A549 (cell line): ENCODE results near the gene NUP210. TPM values are rescaled to one million over a fixed set of nuclear protein-coding genes. Genes with fewer than 3 reads are reported as not detected.
A peak's percentile ranks its signal among the peaks of the same experiment; 100 is the strongest.

ENCODE experiments used
- ATAC-seq, 2 experiments: fragments of 200-7000 bp in 1 of 2; fragments of >200 bp in 1 of 2; cut with Nextera tagmentation in 1 of 2; cut with Tn5 transposase in 1 of 2; 3 replicates each; pipeline versions ENCODE4 v1.8.0 to v1.9.1; 2018 to 2020; ENCODE audit warnings: mild to moderate bottlenecking in 1 of 2, moderate library complexity in 1 of 2
- CTCF ChIA-PET: fragments of 300-600 bp; sonication (Branson Sonifier 250); formaldehyde crosslinking; extraction: SDS; loops from one replicate; lab custom pipeline; 2021; ENCODE audit warnings: antibody characterized with exemption, inconsistent platforms; lab: Yijun Ruan, JAX
- POLR2A ChIA-PET: fragments of 350-600 bp; formaldehyde crosslinking; extraction: SDS; loops from one replicate; lab custom pipeline; 2021; ENCODE audit warnings: antibody characterized with exemption, inconsistent platforms; lab: Yijun Ruan, JAX
- DNase-seq, 2 experiments: peaks; one replicate each; pipeline versions ENCODE4 v3.0.0 to v3.0.0-alpha.2; 2011 to 2016; ENCODE audit warnings: low read depth in 1 of 2, low spot score in 1 of 2
- FAIRE-seq: peaks from 2 replicates; lab custom pipeline; 2011; peaks lifted over from hg19 to GRCh38; lab: Jason Lieb, UNC
- H3K27ac ChIP-seq, 2 experiments: fragments of >200 bp; sonication (Bioruptor Twin); formaldehyde crosslinking; 3 replicates each; pipeline ENCODE4 v1.5.1; 2016 to 2017
- H3K4me1 ChIP-seq: fragments of >200 bp; sonication (Bioruptor Twin); formaldehyde crosslinking; 3 replicates; pipeline ENCODE4 v1.6.1; 2016
- H3K4me2 ChIP-seq: fragments of >200 bp; sonication (Bioruptor Twin); formaldehyde crosslinking; 3 replicates; pipeline ENCODE4 v1.6.1; 2016
- H3K4me3 ChIP-seq: fragments of >200 bp; sonication (Bioruptor Twin); formaldehyde crosslinking; 3 replicates; pipeline ENCODE4 v1.5.1; 2016
- H3K9me3 ChIP-seq: fragments of >200 bp; sonication (Bioruptor Twin); formaldehyde crosslinking; 3 replicates; pipeline ENCODE4 v1.6.1; 2016
- CBX8 ChIP-seq: fragments of 200-600 bp; sonication (generic); IDR thresholded peaks from 2 replicates; pipeline ENCODE4 v1.6.1; 2016
- CEBPB ChIP-seq, 2 experiments: fragments of >200 bp in 1 of 2; sonication (Bioruptor Twin) in 1 of 2; formaldehyde crosslinking in 1 of 2; IDR thresholded peaks; 2 replicates each; pipeline ENCODE4 v1.6.1; 2012 to 2016
- CHD4 ChIP-seq: fragments of 200-600 bp; sonication (generic); IDR thresholded peaks from 2 replicates; pipeline ENCODE4 v1.6.1; 2016; ENCODE audit warnings: antibody characterized with exemption, mild to moderate bottlenecking, borderline replicate concordance
- EHMT2 ChIP-seq: fragments of 200-600 bp; sonication (generic); IDR thresholded peaks from 2 replicates; pipeline ENCODE4 v1.6.1; 2016; ENCODE audit warnings: antibody characterized with exemption, low read depth, mild to moderate bottlenecking, moderate library complexity
- ESRRA ChIP-seq: fragments of 150-350 bp; IDR thresholded peaks from 2 replicates; pipeline ENCODE4 v1.6.1; 2014; ENCODE audit warnings: mild to moderate bottlenecking, low read length, borderline replicate concordance
- HDAC2 ChIP-seq: fragments of 200-600 bp; sonication (generic); IDR thresholded peaks from 2 replicates; pipeline ENCODE4 v1.6.1; 2016
- HEYL ChIP-seq: fragments of 250-450 bp; sonication (Bioruptor Pico); IDR thresholded peaks from 2 replicates; pipeline ENCODE4 v1.8.0; 2021; ENCODE audit warnings: mild to moderate bottlenecking, moderate library complexity
- KDM1A ChIP-seq: fragments of 200-600 bp; sonication (generic); IDR thresholded peaks from 2 replicates; pipeline ENCODE4 v1.6.1; 2016; ENCODE audit warnings: low read depth, mild to moderate bottlenecking
- POLR2A ChIP-seq: IDR thresholded peaks from 2 replicates; pipeline ENCODE4 v1.6.1; 2012; ENCODE audit warnings: mild to moderate bottlenecking, low read length
- RAD21 ChIP-seq, 2 experiments: fragments of >200 bp in 1 of 2; sonication (Bioruptor Twin) in 1 of 2; formaldehyde crosslinking in 1 of 2; IDR thresholded peaks in 1 of 2; conservative IDR thresholded peaks in 1 of 2; 2 replicates in 1 of 2; 3 replicates in 1 of 2; pipeline ENCODE4 v1.6.1; 2012 to 2018; ENCODE audit warnings: inconsistent platforms in 1 of 2
- RCOR1 ChIP-seq: fragments of 150-350 bp; IDR thresholded peaks from 2 replicates; pipeline ENCODE4 v1.6.1; 2014; ENCODE audit warnings: antibody characterized with exemption, low read length, low read depth
- SMC3 ChIP-seq: fragments of >200 bp; sonication (Bioruptor Twin); formaldehyde crosslinking; IDR thresholded peaks from 3 replicates; pipeline ENCODE4 v1.6.1; 2018; ENCODE audit warnings: inconsistent platforms
- TP53 ChIP-seq: fragments of 250-450 bp; sonication (Bioruptor Pico); IDR thresholded peaks from 2 replicates; pipeline ENCODE4 v1.5.0; 2021; ENCODE audit warnings: mild to moderate bottlenecking, moderate library complexity
- USF2 ChIP-seq: fragments of 450-650 bp; IDR thresholded peaks from 2 replicates; pipeline ENCODE4 v1.6.1; 2014; ENCODE audit warnings: antibody characterized with exemption
- ZC3H11A ChIP-seq: fragments of 450-650 bp; IDR thresholded peaks from 2 replicates; pipeline ENCODE4 v1.6.1; 2014; ENCODE audit warnings: antibody characterized with exemption, mild to moderate bottlenecking
- ZFP36 ChIP-seq: fragments of 450-650 bp; IDR thresholded peaks from 2 replicates; pipeline ENCODE4 v1.6.1; 2014; ENCODE audit warnings: borderline replicate concordance; ENCODE audit not compliant: partially characterized antibody
- ZNF302 ChIP-seq: fragments of 250-450 bp; sonication (Bioruptor Pico); IDR thresholded peaks from 2 replicates; pipeline ENCODE4 v1.9.0; 2021; ENCODE audit warnings: inconsistent platforms, mild to moderate bottlenecking, moderate library complexity
- WGBS: methylation state at CpG from one replicate; pipeline ENCODE4 v1.1.6; 2017; ENCODE audit errors: missing lambda C conversion rate; 5-methylcytosine and 5-hydroxymethylcytosine counted together
- polyA plus RNA-seq, 4 experiments: library from polyadenylated mRNA; depleted of rRNA in 3 of 4; stranded (reverse); fragments of >200 nt; fragmentation: RNase III in 1 of 4; extraction: RNeasy Plus Mini Kit Qiagen cat#74134 plus additional on column Dnase treatment in 1 of 4; gene quantifications; 2 replicates in 3 of 4; 3 replicates in 1 of 4; pipeline ENCODE4 v1.2.3, GENCODE V29; 2011 to 2017
- TF ChIP-seq, protein P1 (sequence below): fragments of >200 bp; sonication (Bioruptor Twin); formaldehyde crosslinking; IDR thresholded peaks from 2 replicates; pipeline ENCODE4 v1.6.1; 2016
- TF ChIP-seq, protein P2 (sequence below): fragments of >200 bp; sonication (Bioruptor Twin); formaldehyde crosslinking; IDR thresholded peaks from 3 replicates; pipeline ENCODE4 v1.5.1; 2016
- TF ChIP-seq, protein P3 (sequence below): IDR thresholded peaks from 2 replicates; pipeline ENCODE4 v1.6.1; 2012
- TF ChIP-seq, protein P4 (sequence below): fragments of 200-600 bp; sonication (generic); IDR thresholded peaks from 2 replicates; pipeline ENCODE4 v1.6.1; 2016; ENCODE audit warnings: antibody characterized with exemption, mild to moderate bottlenecking, moderate library complexity

The NUP210 gene
- polyA plus RNA-seq, 2 of the 4 experiments (the other 2 are of a cell fraction) = 25.7 to 28.1 TPM

- no peaks in the 10 kb centered on the region for H3K9me3 ChIP-seq
- FAIRE-seq (no peak), ATAC-seq (no peak), DNase-seq (no peak)
- POLR2A ChIA-PET = no interaction called here
- CTCF ChIA-PET = no interaction called here
- no peak overlapping the region for H3K4me3 ChIP-seq
- WGBS = 90% methylated on average over 6 of the region's 6 CpGs
- H3K4me1 ChIP-seq = no peaks in the 10 kb centered on the region
- H3K27ac ChIP-seq = no peak overlapping the region
- H3K4me2 ChIP-seq = no peak overlapping the region
- 0 out of 2 replicates have a peak, but pooled peaks have one; percentile 39 for TF ChIP-seq KDM1A
- no peak for TF ChIP-seq CEBPB (IDR thresholded peaks at IDR 0.05)
- no peak for TF ChIP-seq POLR2A
- TF ChIP-seq, protein P1, sequence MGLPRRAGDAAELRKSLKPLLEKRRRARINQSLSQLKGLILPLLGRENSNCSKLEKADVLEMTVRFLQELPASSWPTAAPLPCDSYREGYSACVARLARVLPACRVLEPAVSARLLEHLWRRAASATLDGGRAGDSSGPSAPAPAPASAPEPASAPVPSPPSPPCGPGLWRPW = no peak
- TF ChIP-seq, protein P2, sequence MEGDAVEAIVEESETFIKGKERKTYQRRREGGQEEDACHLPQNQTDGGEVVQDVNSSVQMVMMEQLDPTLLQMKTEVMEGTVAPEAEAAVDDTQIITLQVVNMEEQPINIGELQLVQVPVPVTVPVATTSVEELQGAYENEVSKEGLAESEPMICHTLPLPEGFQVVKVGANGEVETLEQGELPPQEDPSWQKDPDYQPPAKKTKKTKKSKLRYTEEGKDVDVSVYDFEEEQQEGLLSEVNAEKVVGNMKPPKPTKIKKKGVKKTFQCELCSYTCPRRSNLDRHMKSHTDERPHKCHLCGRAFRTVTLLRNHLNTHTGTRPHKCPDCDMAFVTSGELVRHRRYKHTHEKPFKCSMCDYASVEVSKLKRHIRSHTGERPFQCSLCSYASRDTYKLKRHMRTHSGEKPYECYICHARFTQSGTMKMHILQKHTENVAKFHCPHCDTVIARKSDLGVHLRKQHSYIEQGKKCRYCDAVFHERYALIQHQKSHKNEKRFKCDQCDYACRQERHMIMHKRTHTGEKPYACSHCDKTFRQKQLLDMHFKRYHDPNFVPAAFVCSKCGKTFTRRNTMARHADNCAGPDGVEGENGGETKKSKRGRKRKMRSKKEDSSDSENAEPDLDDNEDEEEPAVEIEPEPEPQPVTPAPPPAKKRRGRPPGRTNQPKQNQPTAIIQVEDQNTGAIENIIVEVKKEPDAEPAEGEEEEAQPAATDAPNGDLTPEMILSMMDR = no peak
- no peak for TF ChIP-seq RAD21 (conservative IDR thresholded peaks at IDR 0.05 in 1 of 2, IDR thresholded peaks at IDR 0.05 in 1 of 2)
- no peak for TF ChIP-seq ZNF302
Measured at GRCh38 chr3:13359916-13360315, 60.2 kb downstream of the NUP210 start.

- no peak for ATAC-seq
- TF ChIP-seq, protein P2 = no peak
- TF ChIP-seq ESRRA (no peak), EHMT2 (no peak), USF2 (no peak), TP53 (CRISPR knock-in tag) (no peak), CBX8 (no peak), SMC3 (no peak), RCOR1 (no peak), ZC3H11A (no peak), HDAC2 (no peak), HEYL (no peak), CHD4 (no peak), ZFP36 (no peak)
- TF ChIP-seq, protein P3, sequence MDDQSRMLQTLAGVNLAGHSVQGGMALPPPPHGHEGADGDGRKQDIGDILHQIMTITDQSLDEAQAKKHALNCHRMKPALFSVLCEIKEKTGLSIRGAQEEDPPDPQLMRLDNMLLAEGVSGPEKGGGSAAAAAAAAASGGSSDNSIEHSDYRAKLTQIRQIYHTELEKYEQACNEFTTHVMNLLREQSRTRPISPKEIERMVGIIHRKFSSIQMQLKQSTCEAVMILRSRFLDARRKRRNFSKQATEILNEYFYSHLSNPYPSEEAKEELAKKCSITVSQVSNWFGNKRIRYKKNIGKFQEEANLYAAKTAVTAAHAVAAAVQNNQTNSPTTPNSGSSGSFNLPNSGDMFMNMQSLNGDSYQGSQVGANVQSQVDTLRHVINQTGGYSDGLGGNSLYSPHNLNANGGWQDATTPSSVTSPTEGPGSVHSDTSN = no peak
- TF ChIP-seq, protein P4, sequence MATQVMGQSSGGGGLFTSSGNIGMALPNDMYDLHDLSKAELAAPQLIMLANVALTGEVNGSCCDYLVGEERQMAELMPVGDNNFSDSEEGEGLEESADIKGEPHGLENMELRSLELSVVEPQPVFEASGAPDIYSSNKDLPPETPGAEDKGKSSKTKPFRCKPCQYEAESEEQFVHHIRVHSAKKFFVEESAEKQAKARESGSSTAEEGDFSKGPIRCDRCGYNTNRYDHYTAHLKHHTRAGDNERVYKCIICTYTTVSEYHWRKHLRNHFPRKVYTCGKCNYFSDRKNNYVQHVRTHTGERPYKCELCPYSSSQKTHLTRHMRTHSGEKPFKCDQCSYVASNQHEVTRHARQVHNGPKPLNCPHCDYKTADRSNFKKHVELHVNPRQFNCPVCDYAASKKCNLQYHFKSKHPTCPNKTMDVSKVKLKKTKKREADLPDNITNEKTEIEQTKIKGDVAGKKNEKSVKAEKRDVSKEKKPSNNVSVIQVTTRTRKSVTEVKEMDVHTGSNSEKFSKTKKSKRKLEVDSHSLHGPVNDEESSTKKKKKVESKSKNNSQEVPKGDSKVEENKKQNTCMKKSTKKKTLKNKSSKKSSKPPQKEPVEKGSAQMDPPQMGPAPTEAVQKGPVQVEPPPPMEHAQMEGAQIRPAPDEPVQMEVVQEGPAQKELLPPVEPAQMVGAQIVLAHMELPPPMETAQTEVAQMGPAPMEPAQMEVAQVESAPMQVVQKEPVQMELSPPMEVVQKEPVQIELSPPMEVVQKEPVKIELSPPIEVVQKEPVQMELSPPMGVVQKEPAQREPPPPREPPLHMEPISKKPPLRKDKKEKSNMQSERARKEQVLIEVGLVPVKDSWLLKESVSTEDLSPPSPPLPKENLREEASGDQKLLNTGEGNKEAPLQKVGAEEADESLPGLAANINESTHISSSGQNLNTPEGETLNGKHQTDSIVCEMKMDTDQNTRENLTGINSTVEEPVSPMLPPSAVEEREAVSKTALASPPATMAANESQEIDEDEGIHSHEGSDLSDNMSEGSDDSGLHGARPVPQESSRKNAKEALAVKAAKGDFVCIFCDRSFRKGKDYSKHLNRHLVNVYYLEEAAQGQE = no peak
- TF ChIP-seq, all 56 proteins: peak for 0
- no peak overlapping the region for H3K4me3 ChIP-seq
- DNase-seq (no peak), FAIRE-seq (no peak)
- WGBS = 82% methylated on average over 7 of the region's 7 CpGs
- ChIA-PET POLR2A (no interaction called here), CTCF (interaction anchor here (1.1 to 1.5 kb wide), 3 partner anchors 17 to 267 kb away, joined by 3 to 4 read pairs (median 3); no protein-coding TSS in a partner anchor)
- no peaks in the 10 kb centered on the region for H3K4me1 ChIP-seq
- no peak overlapping the region for H3K27ac ChIP-seq
- no peak overlapping the region for H3K4me2 ChIP-seq
- no peaks in the 10 kb centered on the region for H3K9me3 ChIP-seq
Measured at GRCh38 chr3:13358643-13359042, 61.5 kb downstream of the NUP210 start.
